Subcutaneous preadipocyte (primary cell): Measurements from ENCODE around the gene ZIC2. TPM values are rescaled to one million over a fixed set of nuclear protein-coding genes. Genes with fewer than 3 reads are reported as not detected.

Source experiments
- total RNA-seq: library from RNA; depleted of rRNA; stranded (reverse); fragments of >200 nt; gene quantifications from 2 replicates; pipeline ENCODE4 v1.2.3, GENCODE V29; 2012

Gene ZIC2
- not detected in 2 replicates for total RNA-seq

DNA sequence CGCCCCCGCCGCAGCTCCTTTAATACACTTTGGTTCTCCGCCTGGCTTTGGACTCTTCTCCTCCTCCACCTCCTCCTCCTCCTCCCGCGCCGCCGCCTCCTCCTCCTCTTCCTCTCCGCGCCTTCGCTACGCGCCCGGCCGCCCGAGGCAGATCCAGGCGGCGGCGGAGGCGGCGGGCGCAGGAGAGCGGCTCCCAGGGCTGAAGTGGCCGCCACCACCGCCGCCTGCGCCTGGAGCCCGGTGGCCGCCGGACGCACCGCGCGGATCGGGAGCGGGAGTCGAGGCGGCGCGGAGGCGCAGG lies at the start of gene ZIC2:
Gene ZIC2, plus strand, starts transcription at position 50 of the 301 bp plus-strand sequence. CDS start 281 bp downstream, outside the sequence.

GRCh38 chr13:99971576-99972189 lies 9.9 kb upstream of the ZIC2 start, which contains the start of gene ZIC5:
ZIC5 (minus strand) TSS chr13:99971767; CDS start chr13:99971603, 164 bp downstream.

Other genes starting within 250 kb of the ZIC2 start
- not detected in 2 replicates for gene ZIC5, start 10.0 kb upstream of the ZIC2 start, total RNA-seq
- gene PCCA, start 107.3 kb downstream of the ZIC2 start, total RNA-seq = 14.3 and 27.0 TPM in 2 replicates